ENCODE measurements around the gene GCK. TPM values are rescaled to one million over a fixed set of nuclear protein-coding genes. Genes with fewer than 3 reads are reported as not detected.

Gene GCK
- total RNA-seq, 4 donors from 2014 or later = not detected

- TF ChIP-seq CTCF (IDR thresholded peaks at IDR 0.05) = no peak
- no peak for TF ChIP-seq POLR2A (IDR thresholded peaks at IDR 0.05)
- peak in 1 of 3 donors; percentile 45 for DNase-seq
- Histone ChIP-seq H3K36me3 (no peaks in the 10 kb centered on the region), H3K27ac (no peak overlapping the region), H3K4me1 (no peaks in the 10 kb centered on the region), H3K9me3 (no peaks in the 10 kb centered on the region), H3K27me3 (no peaks in the 10 kb centered on the region), H3K4me3 (no peak overlapping the region)
These were observed 36.0 kb downstream of the GCK start for GRCh38 chr7:44152971-44153947.

GRCh38 chr7:44151956-44152355, 37.3 kb downstream of the GCK start:
- no peaks in the 10 kb centered on the region for H3K36me3 ChIP-seq
- H3K4me1 ChIP-seq = no peaks in the 10 kb centered on the region
- TF ChIP-seq CTCF (IDR thresholded peaks at IDR 0.05) (no peak), POLR2A (IDR thresholded peaks at IDR 0.05) (no peak)
- H3K4me3 ChIP-seq = no peak overlapping the region
- DNase-seq = peak in 1 of 3 donors; percentile 37
- H3K9me3 ChIP-seq = no peaks in the 10 kb centered on the region
- no peaks in the 10 kb centered on the region for H3K27me3 ChIP-seq
- no peak overlapping the region for H3K27ac ChIP-seq

- no peak overlapping the region for H3K4me3 ChIP-seq
- H3K27ac ChIP-seq = no peak overlapping the region
- no peaks in the 10 kb centered on the region for H3K9me3 ChIP-seq
- no peaks in the 10 kb centered on the region for H3K36me3 ChIP-seq
- no peaks in the 10 kb centered on the region for H3K27me3 ChIP-seq
- no peak for TF ChIP-seq CTCF (IDR thresholded peaks at IDR 0.05)
- TF ChIP-seq POLR2A (IDR thresholded peaks at IDR 0.05) = no peak
- peak in 1 of 3 donors; percentile 34 for DNase-seq
- H3K4me1 ChIP-seq = peaks cover 0 to 6% (median under 1%) of the 10 kb centered on the region in 4 donors
These were observed 38.0 kb downstream of the GCK start for GRCh38 chr7:44150966-44151941.

GRCh38 chr7:44150466-44150832, 38.8 kb downstream of the GCK start:
- H3K9me3 ChIP-seq = no peaks in the 10 kb centered on the region
- peak in 1 of 3 donors; percentile 38 for DNase-seq
- H3K4me1 ChIP-seq = peaks cover 0 to 14% (median 4%) of the 10 kb centered on the region in 4 donors
- TF ChIP-seq POLR2A (IDR thresholded peaks at IDR 0.05) (no peak), CTCF (IDR thresholded peaks at IDR 0.05) (no peak)
- H3K4me3 ChIP-seq = no peak overlapping the region
- no peaks in the 10 kb centered on the region for H3K36me3 ChIP-seq
- H3K27ac ChIP-seq = no peak overlapping the region
- H3K27me3 ChIP-seq = no peaks in the 10 kb centered on the region

All from Peyer's patch (tissue), 4 donors.